Osteocyte (in vitro differentiated cells): ENCODE results near the gene AAK1. TPM values are rescaled to one million over a fixed set of nuclear protein-coding genes. Genes with fewer than 3 reads are reported as not detected.

Source experiments
- DNase-seq: peaks from one replicate; pipeline ENCODE4 v3.0.0; 2021; ENCODE audit warnings: mixed read lengths; ENCODE audit not compliant: unreplicated experiment; ENCODE audit errors: extremely low spot score
- H3K27ac Mint-ChIP-seq: one replicate; pipeline ENCODE4 v1.8.0; 2021; ENCODE audit warnings: mild to moderate bottlenecking, mixed read lengths; ENCODE audit not compliant: unreplicated experiment
- H3K27me3 Mint-ChIP-seq: one replicate; pipeline ENCODE4 v1.8.0; 2021; ENCODE audit warnings: mixed read lengths; ENCODE audit not compliant: unreplicated experiment
- H3K36me3 Mint-ChIP-seq: one replicate; pipeline ENCODE4 v1.8.0; 2021; ENCODE audit warnings: mixed read lengths; ENCODE audit not compliant: unreplicated experiment
- H3K4me1 Mint-ChIP-seq: one replicate; pipeline ENCODE4 v1.8.0; 2021; ENCODE audit warnings: mixed read lengths; ENCODE audit not compliant: unreplicated experiment
- H3K4me3 Mint-ChIP-seq: one replicate; pipeline ENCODE4 v1.8.0; 2021; ENCODE audit warnings: mild to moderate bottlenecking, moderate library complexity, mixed read lengths; ENCODE audit not compliant: unreplicated experiment
- H3K9me3 Mint-ChIP-seq: one replicate; pipeline ENCODE4 v1.8.0; 2021; ENCODE audit warnings: mixed read lengths; ENCODE audit not compliant: unreplicated experiment
- total RNA-seq: library from RNA; stranded (reverse); gene quantifications from 2 replicates; pipeline ENCODE4 v1.2.1, GENCODE V29; 2021
- TF ChIP-seq, protein P1 (sequence below): fragments of 200-600 bp; sonication (generic); IDR thresholded peaks from 2 replicates; pipeline ENCODE4 v1.5.0; 2021; ENCODE audit warnings: antibody characterized with exemption, mild to moderate bottlenecking, moderate library complexity

AAK1 gene
- total RNA-seq, 1 donor from 2014 or later = 66.0 TPM

DNA sequence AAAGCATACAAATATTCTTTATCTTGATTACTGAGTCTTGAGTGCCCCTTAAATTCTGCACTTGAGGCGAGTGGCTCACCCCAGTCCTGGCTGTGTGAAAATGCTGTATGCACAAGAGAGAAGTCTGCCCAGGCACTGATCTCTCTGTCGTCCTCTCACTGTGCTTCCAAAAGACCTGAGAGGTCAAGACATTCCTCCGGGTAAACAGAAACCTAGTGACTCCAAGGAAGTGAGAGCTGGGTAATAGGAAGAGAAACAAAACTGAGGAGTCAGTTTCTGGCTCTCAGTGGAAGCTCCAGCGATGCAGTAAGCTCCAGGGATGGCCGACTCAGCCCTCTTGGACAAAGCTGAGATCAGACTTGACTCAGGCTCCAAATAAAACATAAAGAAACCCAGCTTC is 70.9 kb downstream of the AAK1 start:
- Mint-ChIP-seq H3K4me1 (peaks cover 69% of the 10 kb centered on the region), H3K4me3 (no peak overlapping the region), H3K36me3 (peaks cover 2% of the 10 kb centered on the region), H3K9me3 (no peaks in the 10 kb centered on the region), H3K27ac (peak overlapping the region; percentile 79), H3K27me3 (no peaks in the 10 kb centered on the region)
- no peak for DNase-seq
- TF ChIP-seq, protein P1, sequence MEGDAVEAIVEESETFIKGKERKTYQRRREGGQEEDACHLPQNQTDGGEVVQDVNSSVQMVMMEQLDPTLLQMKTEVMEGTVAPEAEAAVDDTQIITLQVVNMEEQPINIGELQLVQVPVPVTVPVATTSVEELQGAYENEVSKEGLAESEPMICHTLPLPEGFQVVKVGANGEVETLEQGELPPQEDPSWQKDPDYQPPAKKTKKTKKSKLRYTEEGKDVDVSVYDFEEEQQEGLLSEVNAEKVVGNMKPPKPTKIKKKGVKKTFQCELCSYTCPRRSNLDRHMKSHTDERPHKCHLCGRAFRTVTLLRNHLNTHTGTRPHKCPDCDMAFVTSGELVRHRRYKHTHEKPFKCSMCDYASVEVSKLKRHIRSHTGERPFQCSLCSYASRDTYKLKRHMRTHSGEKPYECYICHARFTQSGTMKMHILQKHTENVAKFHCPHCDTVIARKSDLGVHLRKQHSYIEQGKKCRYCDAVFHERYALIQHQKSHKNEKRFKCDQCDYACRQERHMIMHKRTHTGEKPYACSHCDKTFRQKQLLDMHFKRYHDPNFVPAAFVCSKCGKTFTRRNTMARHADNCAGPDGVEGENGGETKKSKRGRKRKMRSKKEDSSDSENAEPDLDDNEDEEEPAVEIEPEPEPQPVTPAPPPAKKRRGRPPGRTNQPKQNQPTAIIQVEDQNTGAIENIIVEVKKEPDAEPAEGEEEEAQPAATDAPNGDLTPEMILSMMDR = no peak

DNA sequence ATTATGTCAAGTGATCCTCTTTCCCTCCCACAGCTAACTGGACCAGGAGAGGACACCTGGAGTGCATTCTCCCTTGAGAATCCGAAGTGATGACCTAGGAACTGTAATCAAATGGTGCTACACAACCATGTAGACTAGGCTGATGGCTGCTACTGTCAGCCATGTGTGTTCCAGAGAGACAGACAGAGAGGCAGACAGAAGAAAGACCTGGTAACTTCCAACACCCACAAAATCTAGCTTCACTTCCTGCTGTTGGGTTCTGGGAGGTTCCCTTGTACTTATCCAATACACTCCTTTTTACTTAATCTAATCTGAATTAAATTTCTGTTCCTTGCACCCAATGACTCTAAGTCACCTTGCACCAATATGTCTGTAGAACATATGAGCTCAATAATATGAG is 72.3 kb downstream of the AAK1 start:
- no peaks in the 10 kb centered on the region for H3K9me3 Mint-ChIP-seq
- H3K27ac Mint-ChIP-seq = no peak overlapping the region
- peaks cover 67% of the 10 kb centered on the region for H3K4me1 Mint-ChIP-seq
- DNase-seq = no peak
- TF ChIP-seq, protein P1 = no peak
- H3K36me3 Mint-ChIP-seq = peaks cover 2% of the 10 kb centered on the region
- no peaks in the 10 kb centered on the region for H3K27me3 Mint-ChIP-seq
- H3K4me3 Mint-ChIP-seq = no peak overlapping the region

DNA sequence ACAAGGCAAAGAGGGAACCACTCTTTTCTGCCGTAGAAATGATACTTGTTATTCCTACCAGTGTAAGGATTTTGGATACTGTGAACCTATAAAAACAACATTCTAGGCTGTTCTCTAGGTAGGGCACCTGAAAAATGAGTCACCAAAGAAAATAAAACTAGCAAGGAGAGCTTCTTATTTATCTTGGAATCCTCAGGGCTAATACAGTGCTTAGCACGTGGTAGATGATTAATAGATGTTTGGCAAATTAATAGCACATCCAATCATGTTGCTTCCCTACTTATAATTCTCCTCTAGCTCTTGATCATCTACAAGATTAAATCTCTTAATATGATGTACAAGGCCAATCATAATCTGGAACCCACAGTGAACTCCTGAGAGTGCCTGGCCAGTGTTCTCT is 73.1 kb downstream of the AAK1 start:
- DNase-seq = no peak
- no peaks in the 10 kb centered on the region for H3K9me3 Mint-ChIP-seq
- TF ChIP-seq, protein P1 = no peak
- H3K27ac Mint-ChIP-seq = no peak overlapping the region
- no peaks in the 10 kb centered on the region for H3K27me3 Mint-ChIP-seq
- H3K4me3 Mint-ChIP-seq = no peak overlapping the region
- peaks cover 2% of the 10 kb centered on the region for H3K36me3 Mint-ChIP-seq
- H3K4me1 Mint-ChIP-seq = peaks cover 62% of the 10 kb centered on the region

DNA sequence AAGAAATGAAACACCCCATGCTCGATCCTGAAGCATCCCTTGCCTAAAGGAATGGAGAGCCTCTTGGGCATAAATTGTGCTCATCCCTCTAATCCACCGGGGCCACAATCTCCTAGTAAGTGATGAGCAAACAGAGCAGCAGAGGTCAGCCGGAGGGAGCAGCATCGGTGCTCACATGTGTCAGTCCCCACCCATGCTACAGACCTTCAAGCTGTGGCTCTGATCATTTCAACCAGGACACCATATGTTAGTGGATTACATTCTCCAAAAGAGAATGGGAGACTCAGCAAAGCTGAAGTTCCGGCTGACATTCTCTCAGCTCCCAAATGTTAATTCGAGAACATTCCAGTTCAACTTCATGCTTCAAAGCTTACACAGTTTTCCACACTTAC is 75.6 kb downstream of the AAK1 start:
- DNase-seq = no peak
- Mint-ChIP-seq H3K4me1 (peaks cover 54% of the 10 kb centered on the region), H3K4me3 (no peak overlapping the region), H3K27ac (peak overlapping the region; percentile 4), H3K36me3 (peaks cover 2% of the 10 kb centered on the region), H3K27me3 (no peaks in the 10 kb centered on the region), H3K9me3 (no peaks in the 10 kb centered on the region)
- TF ChIP-seq, protein P1 = no peak

DNA sequence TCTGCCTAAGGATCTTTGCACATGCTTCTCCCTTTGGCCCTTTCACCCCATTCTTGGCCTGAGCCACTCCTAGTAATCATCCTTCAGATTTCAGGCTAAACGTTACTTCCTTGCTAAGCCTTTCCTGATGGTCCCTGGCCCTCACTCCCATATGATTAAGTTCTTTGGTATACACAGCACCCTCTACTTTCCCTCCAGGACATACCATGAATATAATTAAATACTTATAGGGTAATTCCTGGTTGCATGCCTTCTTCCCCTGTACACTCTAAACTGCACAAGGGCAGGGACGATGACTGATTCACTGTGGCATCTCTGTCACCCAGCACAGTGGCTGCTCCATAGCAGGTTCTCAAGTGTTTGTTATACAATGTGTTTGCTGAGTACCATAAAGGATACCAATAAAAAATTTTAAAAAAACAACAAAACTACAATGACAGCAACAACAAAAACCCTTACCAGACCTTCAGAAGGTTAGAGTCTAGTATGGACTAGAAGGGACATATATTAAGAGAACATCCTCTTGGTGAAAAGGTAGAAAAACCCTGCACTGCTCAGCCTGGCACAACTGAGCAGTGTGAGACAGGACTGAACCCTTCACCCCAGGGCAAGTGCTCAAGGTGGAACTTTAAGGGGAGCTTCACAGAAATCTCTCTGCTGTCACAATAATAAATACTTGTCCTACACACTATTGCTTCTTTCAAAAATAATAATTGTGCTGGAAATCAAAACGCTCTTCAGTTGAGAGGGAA is 76.2 kb downstream of the AAK1 start:
- no peaks in the 10 kb centered on the region for H3K9me3 Mint-ChIP-seq
- no peak overlapping the region for H3K4me3 Mint-ChIP-seq
- DNase-seq = no peak
- TF ChIP-seq, protein P1 = no peak
- peaks cover 3% of the 10 kb centered on the region for H3K36me3 Mint-ChIP-seq
- no peaks in the 10 kb centered on the region for H3K27me3 Mint-ChIP-seq
- H3K27ac Mint-ChIP-seq = peak overlapping the region; percentile 6
- H3K4me1 Mint-ChIP-seq = peaks cover 50% of the 10 kb centered on the region
